WTC11 (cell line): Measurements from ENCODE around the gene CFH. TPM values are rescaled to one million over a fixed set of nuclear protein-coding genes. Genes with fewer than 3 reads are reported as not detected.

ENCODE experiments used
- ATAC-seq: fragments of 200-7000 bp; cut with Tn5 transposase; 2 replicates; pipeline ENCODE4 v1.10.0; 2021; ENCODE audit warnings: mild to moderate bottlenecking, moderate library complexity
- CTCF ChIA-PET: fragments of 300-600 bp; sonication (Branson Sonifier 250); formaldehyde crosslinking; loops from one replicate; lab custom pipeline; 2021; ENCODE audit warnings: antibody characterized with exemption; lab: Charles Lee
- POLR2A ChIA-PET: fragments of 350-600 bp; sonication (Branson Sonifier 250); formaldehyde crosslinking; loops from one replicate; lab custom pipeline; 2021; ENCODE audit warnings: antibody characterized with exemption; lab: Charles Lee
- DNase-seq: peaks from one replicate; pipeline ENCODE4 v3.0.0; 2021; ENCODE audit warnings: low spot score
- H3K27ac Mint-ChIP-seq: 2 replicates; pipeline ENCODE4 v1.8.0; 2021; ENCODE audit warnings: mixed read lengths
- H3K27me3 Mint-ChIP-seq: 2 replicates; pipeline ENCODE4 v1.8.0; 2021; ENCODE audit warnings: low read depth, mild to moderate bottlenecking, moderate library complexity, mixed read lengths
- H3K36me3 Mint-ChIP-seq: 2 replicates; pipeline ENCODE4 v1.8.0; 2021; ENCODE audit warnings: mixed read lengths
- H3K4me1 Mint-ChIP-seq: 2 replicates; pipeline ENCODE4 v1.8.0; 2022; ENCODE audit warnings: mixed read lengths
- H3K4me3 Mint-ChIP-seq: 2 replicates; pipeline ENCODE4 v1.8.0; 2021; ENCODE audit warnings: mild to moderate bottlenecking, moderate library complexity, mixed read lengths
- H3K9me3 Mint-ChIP-seq: 2 replicates; pipeline ENCODE4 v1.8.0; 2021; ENCODE audit warnings: mixed read lengths
- CREB1 ChIP-seq: sonication (generic); formaldehyde crosslinking; IDR thresholded peaks from 2 replicates; pipeline ENCODE4 v1.8.0; 2023; ENCODE audit warnings: mild to moderate bottlenecking, missing genetic modification reagents
- GTF2I ChIP-seq: fragments of 250-450 bp; sonication (Bioruptor Pico); conservative IDR thresholded peaks from 2 replicates; pipeline ENCODE4 v1.4.0; 2021; ENCODE audit warnings: mild to moderate bottlenecking
- JAZF1 ChIP-seq: fragments of 250-450 bp; sonication (Bioruptor Pico); IDR thresholded peaks from 2 replicates; pipeline ENCODE4 v1.9.0; 2021; ENCODE audit warnings: moderate library complexity, mild to moderate bottlenecking, inconsistent platforms
- MYBL2 ChIP-seq: sonication (generic); formaldehyde crosslinking; IDR thresholded peaks from 2 replicates; pipeline ENCODE4 v1.8.1; 2023; ENCODE audit warnings: mild to moderate bottlenecking, moderate library complexity, missing genetic modification reagents
- NFE2L1 ChIP-seq: sonication (generic); formaldehyde crosslinking; IDR thresholded peaks from 2 replicates; pipeline ENCODE4 v1.8.1; 2023; ENCODE audit warnings: missing genetic modification reagents
- NR3C1 ChIP-seq: sonication (generic); formaldehyde crosslinking; conservative IDR thresholded peaks from 2 replicates; pipeline ENCODE4 v1.8.1; 2023; ENCODE audit warnings: low read depth, mild to moderate bottlenecking, missing genetic modification reagents
- SMAD4 ChIP-seq: sonication (generic); formaldehyde crosslinking; IDR thresholded peaks from 2 replicates; pipeline ENCODE4 v1.8.0; 2022; ENCODE audit warnings: mild to moderate bottlenecking, missing genetic modification reagents
- ZBTB21 ChIP-seq: sonication (generic); formaldehyde crosslinking; IDR thresholded peaks from 2 replicates; pipeline ENCODE4 v1.8.1; 2023; ENCODE audit warnings: mild to moderate bottlenecking, missing genetic modification reagents, borderline replicate concordance
- ZNF416 ChIP-seq: fragments of 250-450 bp; sonication (Bioruptor Pico); IDR thresholded peaks from 2 replicates; pipeline ENCODE4 v1.9.0; 2021; ENCODE audit warnings: mild to moderate bottlenecking, inconsistent platforms
- total RNA-seq: library from RNA; stranded (reverse); gene quantifications from 3 replicates; pipeline ENCODE4 v1.2.3, GENCODE V29; 2021
- TF ChIP-seq, protein P1 (sequence below): fragments of 200-600 bp; IDR thresholded peaks from 2 replicates; pipeline ENCODE4 v1.8.0; 2022; ENCODE audit warnings: antibody characterized with exemption
- TF ChIP-seq, protein P2 (sequence below): fragments of 250-450 bp; sonication (Bioruptor Pico); IDR thresholded peaks from 2 replicates; pipeline ENCODE4 v2.1.2; 2022; ENCODE audit warnings: mild to moderate bottlenecking, moderate library complexity
- TF ChIP-seq, protein P3 (sequence below): sonication (generic); formaldehyde crosslinking; IDR thresholded peaks from 2 replicates; pipeline ENCODE4 v1.8.1; 2022; ENCODE audit warnings: mild to moderate bottlenecking, missing genetic modification reagents, moderate library complexity, borderline replicate concordance
- TF ChIP-seq, protein P4 (sequence below): sonication (generic); formaldehyde crosslinking; IDR thresholded peaks from 2 replicates; pipeline ENCODE4 v1.8.0; 2023; ENCODE audit warnings: missing genetic modification reagents, mild to moderate bottlenecking, borderline replicate concordance
- TF ChIP-seq, protein P5 (sequence below): sonication (generic); formaldehyde crosslinking; conservative IDR thresholded peaks from 2 replicates; pipeline ENCODE4 v1.8.1; 2022; ENCODE audit warnings: mild to moderate bottlenecking, missing genetic modification reagents
- TF ChIP-seq, protein P6 (sequence below): sonication (generic); formaldehyde crosslinking; IDR thresholded peaks from 2 replicates; pipeline ENCODE4 v1.8.1; 2022; ENCODE audit warnings: missing genetic modification reagents, borderline replicate concordance

Gene CFH
- total RNA-seq, 1 experiment from 2014 or later: 0.17 TPM

DNA sequence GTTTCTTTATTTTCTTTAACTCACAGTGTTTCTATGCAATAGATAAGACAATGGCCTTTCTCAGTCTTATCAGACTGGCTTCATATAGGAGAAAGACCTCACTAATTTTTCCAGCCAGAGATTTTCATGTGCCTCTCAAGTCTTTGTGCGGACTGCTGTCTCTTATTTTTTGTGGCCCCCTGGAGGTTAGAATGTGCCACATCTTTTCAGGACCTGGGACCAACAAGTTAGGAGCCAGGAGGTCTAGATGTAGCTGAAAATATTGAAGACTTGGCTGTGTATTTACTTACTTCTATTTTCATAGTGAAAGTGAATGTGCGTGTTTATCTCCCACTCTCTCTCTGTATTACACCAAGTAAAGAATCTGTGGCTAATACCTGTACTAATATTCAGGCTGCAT is 80.7 kb downstream of the CFH start:
- Mint-ChIP-seq H3K27ac (no peak overlapping the region), H3K4me1 (0 out of 2 replicates have a peak, but pooled peaks cover 5% of the 10 kb centered on the region), H3K36me3 (no peaks in the 10 kb centered on the region), H3K27me3 (no peaks in the 10 kb centered on the region), H3K4me3 (no peak overlapping the region), H3K9me3 (peaks cover 12% of the 10 kb centered on the region)
- TF ChIP-seq, protein P1, sequence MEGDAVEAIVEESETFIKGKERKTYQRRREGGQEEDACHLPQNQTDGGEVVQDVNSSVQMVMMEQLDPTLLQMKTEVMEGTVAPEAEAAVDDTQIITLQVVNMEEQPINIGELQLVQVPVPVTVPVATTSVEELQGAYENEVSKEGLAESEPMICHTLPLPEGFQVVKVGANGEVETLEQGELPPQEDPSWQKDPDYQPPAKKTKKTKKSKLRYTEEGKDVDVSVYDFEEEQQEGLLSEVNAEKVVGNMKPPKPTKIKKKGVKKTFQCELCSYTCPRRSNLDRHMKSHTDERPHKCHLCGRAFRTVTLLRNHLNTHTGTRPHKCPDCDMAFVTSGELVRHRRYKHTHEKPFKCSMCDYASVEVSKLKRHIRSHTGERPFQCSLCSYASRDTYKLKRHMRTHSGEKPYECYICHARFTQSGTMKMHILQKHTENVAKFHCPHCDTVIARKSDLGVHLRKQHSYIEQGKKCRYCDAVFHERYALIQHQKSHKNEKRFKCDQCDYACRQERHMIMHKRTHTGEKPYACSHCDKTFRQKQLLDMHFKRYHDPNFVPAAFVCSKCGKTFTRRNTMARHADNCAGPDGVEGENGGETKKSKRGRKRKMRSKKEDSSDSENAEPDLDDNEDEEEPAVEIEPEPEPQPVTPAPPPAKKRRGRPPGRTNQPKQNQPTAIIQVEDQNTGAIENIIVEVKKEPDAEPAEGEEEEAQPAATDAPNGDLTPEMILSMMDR: peak; percentile 23; the same call in 1 of the 2 replicates
- TF ChIP-seq, protein P2, sequence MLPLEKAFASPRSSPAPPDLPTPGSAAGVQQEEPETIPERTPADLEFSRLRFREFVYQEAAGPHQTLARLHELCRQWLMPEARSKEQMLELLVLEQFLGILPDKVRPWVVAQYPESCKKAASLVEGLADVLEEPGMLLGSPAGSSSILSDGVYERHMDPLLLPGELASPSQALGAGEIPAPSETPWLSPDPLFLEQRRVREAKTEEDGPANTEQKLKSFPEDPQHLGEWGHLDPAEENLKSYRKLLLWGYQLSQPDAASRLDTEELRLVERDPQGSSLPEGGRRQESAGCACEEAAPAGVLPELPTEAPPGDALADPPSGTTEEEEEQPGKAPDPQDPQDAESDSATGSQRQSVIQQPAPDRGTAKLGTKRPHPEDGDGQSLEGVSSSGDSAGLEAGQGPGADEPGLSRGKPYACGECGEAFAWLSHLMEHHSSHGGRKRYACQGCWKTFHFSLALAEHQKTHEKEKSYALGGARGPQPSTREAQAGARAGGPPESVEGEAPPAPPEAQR (CRISPR knock-in tag): no peak
- POLR2A ChIA-PET: no interaction called here
- CTCF ChIA-PET: interaction anchor here (0.6 to 1.3 kb wide), 6 partner anchors 9 to 428 kb away, joined by 3 to 6 read pairs (median 4); no protein-coding TSS in a partner anchor
- ATAC-seq (peak; percentile 86), DNase-seq (peak; percentile 13)

DNA sequence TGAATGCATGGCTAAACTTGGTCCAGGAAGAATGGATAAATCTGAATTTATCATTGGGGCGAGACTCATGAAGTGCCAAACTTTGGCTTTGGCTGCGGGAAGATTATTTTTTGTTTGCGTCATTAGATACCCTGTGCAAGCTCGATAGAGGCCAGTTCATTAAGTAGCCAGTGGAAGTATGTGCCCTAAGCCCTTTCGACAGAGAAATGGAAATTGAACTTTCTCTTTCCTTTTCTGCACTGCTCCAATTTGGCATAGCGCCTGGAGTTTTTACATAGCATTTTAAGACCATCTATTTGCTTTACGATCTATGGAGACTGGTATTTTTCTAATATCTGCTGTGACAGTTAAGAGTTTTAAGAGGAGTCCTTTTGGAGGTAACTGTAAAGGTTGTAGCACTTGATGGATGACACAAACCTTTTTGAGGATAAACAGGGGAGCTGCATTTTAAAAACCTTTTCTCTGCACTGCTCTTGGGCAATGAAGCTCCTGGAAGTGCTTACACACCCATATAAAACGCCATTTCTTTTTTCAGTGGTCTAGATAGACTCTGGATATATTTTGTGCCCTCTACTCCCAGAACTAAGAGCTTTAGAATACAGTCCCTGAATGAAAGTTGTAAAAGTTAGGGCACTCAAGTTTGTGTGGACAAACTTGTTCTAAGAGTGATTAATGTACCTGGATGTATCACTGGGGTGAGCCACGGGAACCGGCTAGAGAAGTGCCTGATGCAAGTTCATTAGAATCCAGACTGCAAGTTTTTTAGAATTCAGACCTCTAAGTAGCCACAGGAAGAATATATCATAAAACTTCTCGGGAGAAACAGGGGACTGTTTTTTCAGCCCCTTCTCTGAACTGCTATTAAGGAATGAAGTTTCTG is 81.5 kb downstream of the CFH start:
- peaks cover 20% of the 10 kb centered on the region for H3K9me3 Mint-ChIP-seq
- no peaks in the 10 kb centered on the region for H3K27me3 Mint-ChIP-seq
- H3K27ac Mint-ChIP-seq: no peak overlapping the region
- peaks cover 7% of the 10 kb centered on the region for H3K36me3 Mint-ChIP-seq
- H3K4me3 Mint-ChIP-seq: no peak overlapping the region
- TF ChIP-seq, protein P3, sequence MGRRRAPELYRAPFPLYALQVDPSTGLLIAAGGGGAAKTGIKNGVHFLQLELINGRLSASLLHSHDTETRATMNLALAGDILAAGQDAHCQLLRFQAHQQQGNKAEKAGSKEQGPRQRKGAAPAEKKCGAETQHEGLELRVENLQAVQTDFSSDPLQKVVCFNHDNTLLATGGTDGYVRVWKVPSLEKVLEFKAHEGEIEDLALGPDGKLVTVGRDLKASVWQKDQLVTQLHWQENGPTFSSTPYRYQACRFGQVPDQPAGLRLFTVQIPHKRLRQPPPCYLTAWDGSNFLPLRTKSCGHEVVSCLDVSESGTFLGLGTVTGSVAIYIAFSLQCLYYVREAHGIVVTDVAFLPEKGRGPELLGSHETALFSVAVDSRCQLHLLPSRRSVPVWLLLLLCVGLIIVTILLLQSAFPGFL (CRISPR knock-in tag): no peak
- TF ChIP-seq GTF2I (CRISPR knock-in tag) (no peak), ZBTB21 (CRISPR knock-in tag) (no peak), ZNF416 (CRISPR knock-in tag) (no peak), NFE2L1 (CRISPR knock-in tag) (no peak), SMAD4 (CRISPR knock-in tag) (no peak), NR3C1 (CRISPR knock-in tag) (no peak), MYBL2 (no peak), CREB1 (CRISPR knock-in tag) (no peak), JAZF1 (no peak)
- TF ChIP-seq, protein P4, sequence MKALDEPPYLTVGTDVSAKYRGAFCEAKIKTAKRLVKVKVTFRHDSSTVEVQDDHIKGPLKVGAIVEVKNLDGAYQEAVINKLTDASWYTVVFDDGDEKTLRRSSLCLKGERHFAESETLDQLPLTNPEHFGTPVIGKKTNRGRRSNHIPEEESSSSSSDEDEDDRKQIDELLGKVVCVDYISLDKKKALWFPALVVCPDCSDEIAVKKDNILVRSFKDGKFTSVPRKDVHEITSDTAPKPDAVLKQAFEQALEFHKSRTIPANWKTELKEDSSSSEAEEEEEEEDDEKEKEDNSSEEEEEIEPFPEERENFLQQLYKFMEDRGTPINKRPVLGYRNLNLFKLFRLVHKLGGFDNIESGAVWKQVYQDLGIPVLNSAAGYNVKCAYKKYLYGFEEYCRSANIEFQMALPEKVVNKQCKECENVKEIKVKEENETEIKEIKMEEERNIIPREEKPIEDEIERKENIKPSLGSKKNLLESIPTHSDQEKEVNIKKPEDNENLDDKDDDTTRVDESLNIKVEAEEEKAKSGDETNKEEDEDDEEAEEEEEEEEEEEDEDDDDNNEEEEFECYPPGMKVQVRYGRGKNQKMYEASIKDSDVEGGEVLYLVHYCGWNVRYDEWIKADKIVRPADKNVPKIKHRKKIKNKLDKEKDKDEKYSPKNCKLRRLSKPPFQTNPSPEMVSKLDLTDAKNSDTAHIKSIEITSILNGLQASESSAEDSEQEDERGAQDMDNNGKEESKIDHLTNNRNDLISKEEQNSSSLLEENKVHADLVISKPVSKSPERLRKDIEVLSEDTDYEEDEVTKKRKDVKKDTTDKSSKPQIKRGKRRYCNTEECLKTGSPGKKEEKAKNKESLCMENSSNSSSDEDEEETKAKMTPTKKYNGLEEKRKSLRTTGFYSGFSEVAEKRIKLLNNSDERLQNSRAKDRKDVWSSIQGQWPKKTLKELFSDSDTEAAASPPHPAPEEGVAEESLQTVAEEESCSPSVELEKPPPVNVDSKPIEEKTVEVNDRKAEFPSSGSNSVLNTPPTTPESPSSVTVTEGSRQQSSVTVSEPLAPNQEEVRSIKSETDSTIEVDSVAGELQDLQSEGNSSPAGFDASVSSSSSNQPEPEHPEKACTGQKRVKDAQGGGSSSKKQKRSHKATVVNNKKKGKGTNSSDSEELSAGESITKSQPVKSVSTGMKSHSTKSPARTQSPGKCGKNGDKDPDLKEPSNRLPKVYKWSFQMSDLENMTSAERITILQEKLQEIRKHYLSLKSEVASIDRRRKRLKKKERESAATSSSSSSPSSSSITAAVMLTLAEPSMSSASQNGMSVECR (CRISPR knock-in tag): no peak
- TF ChIP-seq, protein P5, sequence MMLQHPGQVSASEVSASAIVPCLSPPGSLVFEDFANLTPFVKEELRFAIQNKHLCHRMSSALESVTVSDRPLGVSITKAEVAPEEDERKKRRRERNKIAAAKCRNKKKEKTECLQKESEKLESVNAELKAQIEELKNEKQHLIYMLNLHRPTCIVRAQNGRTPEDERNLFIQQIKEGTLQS (CRISPR knock-in tag): no peak
- TF ChIP-seq, protein P6, sequence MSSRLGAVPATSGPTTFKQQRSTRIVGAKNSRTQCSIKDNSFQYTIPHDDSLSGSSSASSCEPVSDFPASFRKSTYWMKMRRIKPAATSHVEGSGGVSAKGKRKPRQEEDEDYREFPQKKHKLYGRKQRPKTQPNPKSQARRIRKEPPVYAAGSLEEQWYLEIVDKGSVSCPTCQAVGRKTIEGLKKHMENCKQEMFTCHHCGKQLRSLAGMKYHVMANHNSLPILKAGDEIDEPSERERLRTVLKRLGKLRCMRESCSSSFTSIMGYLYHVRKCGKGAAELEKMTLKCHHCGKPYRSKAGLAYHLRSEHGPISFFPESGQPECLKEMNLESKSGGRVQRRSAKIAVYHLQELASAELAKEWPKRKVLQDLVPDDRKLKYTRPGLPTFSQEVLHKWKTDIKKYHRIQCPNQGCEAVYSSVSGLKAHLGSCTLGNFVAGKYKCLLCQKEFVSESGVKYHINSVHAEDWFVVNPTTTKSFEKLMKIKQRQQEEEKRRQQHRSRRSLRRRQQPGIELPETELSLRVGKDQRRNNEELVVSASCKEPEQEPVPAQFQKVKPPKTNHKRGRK (CRISPR knock-in tag): no peak
- TF ChIP-seq, all 79 proteins: peak for 0
- no peak for DNase-seq
- 0 out of 2 replicates have a peak, but pooled peaks cover 5% of the 10 kb centered on the region for H3K4me1 Mint-ChIP-seq
- no peak for ATAC-seq
- ChIA-PET CTCF (interaction anchor here (0.6 to 1.3 kb wide), 6 partner anchors 9 to 429 kb away, joined by 3 to 6 read pairs (median 4); no protein-coding TSS in a partner anchor), POLR2A (no interaction called here)
